ENCODE measurements around the gene TMEM14C.

The TMEM14C gene

DNA sequence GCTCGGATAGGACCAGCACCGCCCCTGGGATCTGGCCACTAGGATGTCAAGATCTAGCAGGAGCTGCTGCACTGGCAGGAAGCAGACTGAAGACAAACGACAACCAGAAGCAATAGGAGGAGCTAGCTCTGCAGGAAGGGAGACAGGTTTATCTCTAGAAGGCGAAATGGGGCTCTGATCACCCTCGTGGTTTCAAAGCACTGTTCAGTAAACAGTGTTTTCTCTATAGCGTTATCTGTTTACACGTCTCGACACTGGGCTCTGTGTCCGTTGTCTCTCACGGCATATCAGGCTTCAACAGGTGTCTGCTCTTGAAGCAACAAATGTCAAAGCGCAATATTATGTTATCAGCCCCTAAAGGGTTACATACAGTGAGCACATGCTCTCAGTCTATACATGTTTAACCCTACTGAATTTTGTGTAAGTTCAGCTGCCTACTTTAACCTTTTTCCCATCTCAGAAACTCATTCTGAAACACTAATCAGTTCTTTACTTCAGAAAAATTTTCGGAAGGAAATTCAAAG is 48.6 kb downstream of the TMEM14C start:
- DNase-seq = no peak

DNA sequence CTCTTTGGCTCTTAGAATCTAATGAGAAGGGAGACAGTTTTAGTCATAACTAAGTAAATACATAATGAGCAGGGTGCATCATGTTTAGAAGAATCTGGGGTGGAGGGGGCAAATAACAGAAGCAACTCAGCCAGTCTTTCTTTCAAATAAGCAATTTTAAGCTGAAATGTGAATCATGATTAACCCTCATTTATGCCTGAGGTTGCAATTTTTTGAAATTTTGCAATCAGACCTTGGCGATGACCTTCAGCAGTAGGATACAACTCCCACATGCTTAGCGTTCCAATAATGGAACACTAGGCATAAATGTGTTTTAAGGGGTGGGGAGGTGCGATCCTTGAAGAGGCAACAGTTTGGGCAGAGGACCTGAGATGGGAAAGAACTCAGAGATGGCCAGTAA is 55.4 kb downstream of the TMEM14C start:
- DNase-seq = no peak

DNA sequence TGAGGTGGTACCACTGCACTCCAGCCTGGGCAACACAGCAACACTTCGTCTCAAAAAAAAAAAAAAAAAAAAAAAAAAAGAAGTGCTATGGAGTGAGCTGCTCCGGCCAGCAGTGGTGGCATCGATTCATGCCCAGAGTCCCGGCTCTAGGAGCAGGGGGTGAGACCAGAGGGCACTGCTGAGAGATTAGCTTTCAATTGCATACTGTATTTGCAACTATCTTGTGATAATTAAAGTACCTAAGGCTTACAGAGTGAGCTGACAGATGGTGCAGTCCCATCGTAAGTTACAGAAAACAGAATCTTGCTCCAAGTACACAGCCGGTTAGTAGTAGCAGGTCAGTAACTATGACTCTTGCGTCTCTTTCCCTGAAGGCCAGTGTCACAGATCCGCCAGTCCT is 56.2 kb downstream of the TMEM14C start:
- no peak for DNase-seq

Measured in NCI-H1417 (cell line).